SK-N-SH treated with all-trans-retinoic acid at 6 μM for 48 hours (cell line): Measurements from ENCODE around the gene GRIK1.

Experiments used
- ATAC-seq: fragments of 200-7000 bp; cut with Tn5 transposase; 3 replicates; pipeline ENCODE4 v1.9.1; 2020; ENCODE audit warnings: mild to moderate bottlenecking, moderate library complexity
- ESRRG ChIP-seq: fragments of 250-450 bp; sonication (Bioruptor Pico); IDR thresholded peaks from 2 replicates; pipeline ENCODE4 v1.6.1; 2021; ENCODE audit warnings: mild to moderate bottlenecking
- GLIS3 ChIP-seq: fragments of 250-450 bp; sonication (Bioruptor Pico); IDR thresholded peaks from 2 replicates; pipeline ENCODE4 v1.5.0; 2020; ENCODE audit warnings: mild to moderate bottlenecking, moderate library complexity
- ISL1 ChIP-seq: fragments of 250-450 bp; sonication (Bioruptor Pico); IDR thresholded peaks from 2 replicates; pipeline ENCODE4 v2.1.2; 2022; ENCODE audit warnings: mild to moderate bottlenecking, moderate library complexity
- OSR1 ChIP-seq: fragments of 250-450 bp; sonication (Bioruptor Pico); IDR thresholded peaks from 2 replicates; pipeline ENCODE4 v1.8.0; 2022; ENCODE audit warnings: moderate library complexity, mild to moderate bottlenecking, inconsistent platforms
- PATZ1 ChIP-seq: fragments of 250-450 bp; sonication (Bioruptor Pico); IDR thresholded peaks from 2 replicates; pipeline ENCODE4 v1.8.0; 2020; ENCODE audit warnings: mild to moderate bottlenecking, moderate library complexity, borderline replicate concordance
- POU6F1 ChIP-seq: fragments of 250-450 bp; sonication (Bioruptor Pico); IDR thresholded peaks from 2 replicates; pipeline ENCODE4 v1.8.0; 2021; ENCODE audit warnings: low read depth, mild to moderate bottlenecking, moderate library complexity, borderline replicate concordance
- PPARA ChIP-seq: fragments of 250-450 bp; sonication (Bioruptor Pico); IDR thresholded peaks from 2 replicates; pipeline ENCODE4 v1.5.0; 2020; ENCODE audit warnings: mild to moderate bottlenecking, borderline replicate concordance
- SNAI2 ChIP-seq: fragments of 250-450 bp; sonication (Bioruptor Pico); IDR thresholded peaks from 2 replicates; pipeline ENCODE4 v1.5.0; 2020; ENCODE audit warnings: mild to moderate bottlenecking, moderate library complexity
- TCF4 ChIP-seq: fragments of 250-450 bp; sonication (Bioruptor Pico); IDR thresholded peaks from 2 replicates; pipeline ENCODE4 v1.8.0; 2021; ENCODE audit warnings: mild to moderate bottlenecking, moderate library complexity, borderline replicate concordance
- TOX ChIP-seq: fragments of 250-450 bp; sonication (Bioruptor Pico); IDR thresholded peaks from 2 replicates; pipeline ENCODE4 v1.8.0; 2021; ENCODE audit warnings: mild to moderate bottlenecking, moderate library complexity, borderline replicate concordance
- ZC3H10 ChIP-seq: fragments of 250-450 bp; sonication (Bioruptor Pico); IDR thresholded peaks from 2 replicates; pipeline ENCODE4 v1.5.1; 2021; ENCODE audit warnings: mild to moderate bottlenecking, moderate library complexity
- ZFP3 ChIP-seq: fragments of 250-450 bp; sonication (Bioruptor Pico); IDR thresholded peaks from 2 replicates; pipeline ENCODE4 v1.5.0; 2020; ENCODE audit warnings: mild to moderate bottlenecking, moderate library complexity
- ZFP30 ChIP-seq: fragments of 450-650 bp; formaldehyde crosslinking; IDR thresholded peaks from 2 replicates; pipeline ENCODE4 v1.5.0; 2022; ENCODE audit warnings: mild to moderate bottlenecking, moderate library complexity
- ZNF565 ChIP-seq: fragments of 450-650 bp; formaldehyde crosslinking; conservative IDR thresholded peaks from 2 replicates; pipeline ENCODE4 v1.5.0; 2020; ENCODE audit warnings: low read depth, mild to moderate bottlenecking, moderate library complexity
- ZNF70 ChIP-seq: fragments of 450-650 bp; formaldehyde crosslinking; IDR thresholded peaks from 2 replicates; pipeline ENCODE4 v1.5.0; 2020; ENCODE audit warnings: mild to moderate bottlenecking, moderate library complexity
- ZNF8 ChIP-seq: fragments of 450-650 bp; formaldehyde crosslinking; IDR thresholded peaks from 2 replicates; pipeline ENCODE4 v1.5.0; 2020; ENCODE audit warnings: mild to moderate bottlenecking, moderate library complexity
- TF ChIP-seq, protein P1 (sequence below): fragments of 250-450 bp; sonication (Bioruptor Pico); IDR thresholded peaks from 2 replicates; pipeline ENCODE4 v1.5.0; 2020; ENCODE audit warnings: mild to moderate bottlenecking, moderate library complexity
- TF ChIP-seq, protein P2 (sequence below): fragments of 250-450 bp; sonication (Bioruptor Pico); IDR thresholded peaks from 2 replicates; pipeline ENCODE4 v1.5.1; 2021; ENCODE audit warnings: mild to moderate bottlenecking, moderate library complexity

Gene GRIK1

GRCh38 chr21:29675451-29675850, 264.3 kb downstream of the GRIK1 start:
- no peak for ATAC-seq
- no peak for TF ChIP-seq POU6F1 (CRISPR knock-in tag)
- no peak for TF ChIP-seq PATZ1 (CRISPR knock-in tag)
- no peak for TF ChIP-seq ISL1 (CRISPR knock-in tag)
- TF ChIP-seq, protein P1, sequence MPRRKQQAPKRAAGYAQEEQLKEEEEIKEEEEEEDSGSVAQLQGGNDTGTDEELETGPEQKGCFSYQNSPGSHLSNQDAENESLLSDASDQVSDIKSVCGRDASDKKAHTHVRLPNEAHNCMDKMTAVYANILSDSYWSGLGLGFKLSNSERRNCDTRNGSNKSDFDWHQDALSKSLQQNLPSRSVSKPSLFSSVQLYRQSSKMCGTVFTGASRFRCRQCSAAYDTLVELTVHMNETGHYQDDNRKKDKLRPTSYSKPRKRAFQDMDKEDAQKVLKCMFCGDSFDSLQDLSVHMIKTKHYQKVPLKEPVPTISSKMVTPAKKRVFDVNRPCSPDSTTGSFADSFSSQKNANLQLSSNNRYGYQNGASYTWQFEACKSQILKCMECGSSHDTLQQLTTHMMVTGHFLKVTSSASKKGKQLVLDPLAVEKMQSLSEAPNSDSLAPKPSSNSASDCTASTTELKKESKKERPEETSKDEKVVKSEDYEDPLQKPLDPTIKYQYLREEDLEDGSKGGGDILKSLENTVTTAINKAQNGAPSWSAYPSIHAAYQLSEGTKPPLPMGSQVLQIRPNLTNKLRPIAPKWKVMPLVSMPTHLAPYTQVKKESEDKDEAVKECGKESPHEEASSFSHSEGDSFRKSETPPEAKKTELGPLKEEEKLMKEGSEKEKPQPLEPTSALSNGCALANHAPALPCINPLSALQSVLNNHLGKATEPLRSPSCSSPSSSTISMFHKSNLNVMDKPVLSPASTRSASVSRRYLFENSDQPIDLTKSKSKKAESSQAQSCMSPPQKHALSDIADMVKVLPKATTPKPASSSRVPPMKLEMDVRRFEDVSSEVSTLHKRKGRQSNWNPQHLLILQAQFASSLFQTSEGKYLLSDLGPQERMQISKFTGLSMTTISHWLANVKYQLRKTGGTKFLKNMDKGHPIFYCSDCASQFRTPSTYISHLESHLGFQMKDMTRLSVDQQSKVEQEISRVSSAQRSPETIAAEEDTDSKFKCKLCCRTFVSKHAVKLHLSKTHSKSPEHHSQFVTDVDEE = no peak
- no peak for TF ChIP-seq TCF4 (CRISPR knock-in tag)
- TF ChIP-seq TOX (CRISPR knock-in tag) = no peak
- no peak for TF ChIP-seq OSR1 (CRISPR knock-in tag)
- TF ChIP-seq, protein P2, sequence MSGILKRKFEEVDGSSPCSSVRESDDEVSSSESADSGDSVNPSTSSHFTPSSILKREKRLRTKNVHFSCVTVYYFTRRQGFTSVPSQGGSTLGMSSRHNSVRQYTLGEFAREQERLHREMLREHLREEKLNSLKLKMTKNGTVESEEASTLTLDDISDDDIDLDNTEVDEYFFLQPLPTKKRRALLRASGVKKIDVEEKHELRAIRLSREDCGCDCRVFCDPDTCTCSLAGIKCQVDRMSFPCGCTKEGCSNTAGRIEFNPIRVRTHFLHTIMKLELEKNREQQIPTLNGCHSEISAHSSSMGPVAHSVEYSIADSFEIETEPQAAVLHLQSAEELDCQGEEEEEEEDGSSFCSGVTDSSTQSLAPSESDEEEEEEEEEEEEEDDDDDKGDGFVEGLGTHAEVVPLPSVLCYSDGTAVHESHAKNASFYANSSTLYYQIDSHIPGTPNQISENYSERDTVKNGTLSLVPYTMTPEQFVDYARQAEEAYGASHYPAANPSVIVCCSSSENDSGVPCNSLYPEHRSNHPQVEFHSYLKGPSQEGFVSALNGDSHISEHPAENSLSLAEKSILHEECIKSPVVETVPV = no peak
- TF ChIP-seq, all 23 proteins: peak for 0

DNA sequence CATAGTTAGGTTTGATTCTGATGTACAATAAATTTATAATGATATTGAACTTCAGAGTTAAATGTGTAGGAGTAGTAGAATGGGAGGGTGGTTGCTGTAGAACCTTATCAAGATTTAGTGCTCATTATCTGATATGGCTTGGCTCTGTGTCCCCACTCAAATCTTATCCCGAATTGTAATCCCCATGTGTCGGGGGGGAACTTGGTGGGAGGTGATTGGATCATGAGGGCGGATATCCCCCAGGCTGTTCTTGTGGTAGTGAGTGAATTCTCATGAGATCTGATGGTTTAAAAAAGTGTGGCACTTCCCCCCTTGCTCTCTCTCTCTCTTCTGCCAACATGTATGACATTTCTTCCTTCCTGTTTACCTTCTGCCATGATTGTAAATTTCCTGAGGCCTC, 265.5 kb downstream of the GRIK1 start:
- no peak for TF ChIP-seq ZNF70
- ATAC-seq = no peak

- ATAC-seq = no peak
- no peak for TF ChIP-seq ZFP30
- TF ChIP-seq TCF4 (CRISPR knock-in tag) = no peak
- TF ChIP-seq ZC3H10 (CRISPR knock-in tag) = no peak
- TF ChIP-seq ESRRG (CRISPR knock-in tag) = no peak
- TF ChIP-seq ZNF565 (CRISPR knock-in tag) = no peak
- TF ChIP-seq SNAI2 (CRISPR knock-in tag) = no peak
- TF ChIP-seq GLIS3 (CRISPR knock-in tag) = no peak
- no peak for TF ChIP-seq ZNF8 (CRISPR knock-in tag)
Measured at GRCh38 chr21:29673096-29673610, 266.6 kb downstream of the GRIK1 start.

- TF ChIP-seq POU6F1 (CRISPR knock-in tag) (no peak), ZFP30 (no peak), GLIS3 (CRISPR knock-in tag) (no peak), ZFP3 (CRISPR knock-in tag) (no peak)
- ATAC-seq = no peak
Measured at GRCh38 chr21:29671728-29672127, 268.1 kb downstream of the GRIK1 start.

GRCh38 chr21:29670228-29670627, 269.6 kb downstream of the GRIK1 start:
- TF ChIP-seq ZFP3 (CRISPR knock-in tag) = no peak
- TF ChIP-seq, protein P2 = no peak
- TF ChIP-seq PPARA = no peak
- no peak for TF ChIP-seq GLIS3 (CRISPR knock-in tag)
- no peak for TF ChIP-seq POU6F1 (CRISPR knock-in tag)
- TF ChIP-seq SNAI2 (CRISPR knock-in tag) = no peak
- no peak for TF ChIP-seq ZNF565 (CRISPR knock-in tag)
- no peak for TF ChIP-seq TOX (CRISPR knock-in tag)
- TF ChIP-seq ZC3H10 (CRISPR knock-in tag) = no peak
- ATAC-seq = no peak
